Ishikawa (cell line): ENCODE measurements around the gene ABAT.

ENCODE experiments used
- CEBPB ChIP-seq: IDR thresholded peaks from 2 replicates; pipeline ENCODE4 v1.6.1; 2012
- CREB1 ChIP-seq: IDR thresholded peaks from 2 replicates; pipeline ENCODE4 v1.6.1; 2012; ENCODE audit warnings: low read depth
- EGR1 ChIP-seq: IDR thresholded peaks from 2 replicates; pipeline ENCODE4 v1.6.1; 2012
- EP300 ChIP-seq: IDR thresholded peaks from 2 replicates; pipeline ENCODE4 v1.6.1; 2012; ENCODE audit warnings: borderline replicate concordance
- FOXM1 ChIP-seq: IDR thresholded peaks from 2 replicates; pipeline ENCODE4 v1.6.1; 2012; ENCODE audit warnings: low read depth, borderline replicate concordance
- NFIC ChIP-seq: IDR thresholded peaks from 2 replicates; pipeline ENCODE4 v1.6.1; 2012
- RAD21 ChIP-seq: IDR thresholded peaks from 2 replicates; pipeline ENCODE4 v1.6.1; 2012; ENCODE audit warnings: low read depth
- TAF1 ChIP-seq: IDR thresholded peaks from 2 replicates; pipeline ENCODE4 v1.6.1; 2012; ENCODE audit warnings: low read depth, mild to moderate bottlenecking
- TCF12 ChIP-seq: IDR thresholded peaks from 2 replicates; pipeline ENCODE4 v1.6.1; 2012; ENCODE audit warnings: low read depth
- TEAD4 ChIP-seq: IDR thresholded peaks from 2 replicates; pipeline ENCODE4 v1.6.1; 2012
- YY1 ChIP-seq: IDR thresholded peaks from 2 replicates; pipeline ENCODE4 v1.6.1; 2012; ENCODE audit warnings: low read depth
- ZBTB7A ChIP-seq: IDR thresholded peaks from 2 replicates; pipeline ENCODE4 v1.6.1; 2012; ENCODE audit warnings: low read depth
- TF ChIP-seq, protein P1 (sequence below): IDR thresholded peaks from 2 replicates; pipeline ENCODE4 v1.6.1; 2012; ENCODE audit warnings: low read depth, mild to moderate bottlenecking
- TF ChIP-seq, protein P2 (sequence below): IDR thresholded peaks from 2 replicates; pipeline ENCODE4 v1.6.1; 2012
- TF ChIP-seq, protein P3 (sequence below): IDR thresholded peaks from 2 replicates; pipeline ENCODE4 v1.6.1; 2012

The ABAT gene

DNA sequence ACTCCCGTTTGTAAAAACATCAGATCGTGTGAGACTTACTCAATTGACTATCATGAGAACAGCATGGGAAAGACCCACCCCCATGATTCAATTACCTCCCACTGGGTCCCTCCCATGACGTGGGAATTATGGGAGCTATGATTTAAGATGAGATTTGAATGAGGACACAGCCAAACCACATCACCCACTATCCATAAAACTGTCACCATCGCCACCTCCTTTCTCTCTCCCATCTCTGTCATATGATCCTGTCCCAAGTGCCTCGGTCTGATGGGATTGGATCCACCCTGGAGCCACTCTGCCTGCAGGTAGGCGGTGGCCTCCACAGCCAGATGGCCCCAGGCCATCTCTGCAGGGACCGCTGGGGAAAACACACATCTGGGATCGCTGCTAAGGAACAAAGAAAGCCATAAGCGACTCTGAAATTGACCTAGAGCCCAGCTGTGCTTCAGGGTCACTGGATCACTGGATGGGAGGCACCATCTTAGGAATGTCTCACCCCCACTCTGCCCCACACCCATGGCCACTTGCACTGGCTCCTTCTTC lies 61.8 kb downstream of the ABAT start:
- TF ChIP-seq ZBTB7A (no peak), TAF1 (no peak), YY1 (no peak), TEAD4 (no peak), CREB1 (no peak), TCF12 (no peak), EGR1 (no peak), NFIC (no peak), CEBPB (no peak), FOXM1 (no peak), EP300 (no peak), RAD21 (no peak)
- TF ChIP-seq, protein P1, sequence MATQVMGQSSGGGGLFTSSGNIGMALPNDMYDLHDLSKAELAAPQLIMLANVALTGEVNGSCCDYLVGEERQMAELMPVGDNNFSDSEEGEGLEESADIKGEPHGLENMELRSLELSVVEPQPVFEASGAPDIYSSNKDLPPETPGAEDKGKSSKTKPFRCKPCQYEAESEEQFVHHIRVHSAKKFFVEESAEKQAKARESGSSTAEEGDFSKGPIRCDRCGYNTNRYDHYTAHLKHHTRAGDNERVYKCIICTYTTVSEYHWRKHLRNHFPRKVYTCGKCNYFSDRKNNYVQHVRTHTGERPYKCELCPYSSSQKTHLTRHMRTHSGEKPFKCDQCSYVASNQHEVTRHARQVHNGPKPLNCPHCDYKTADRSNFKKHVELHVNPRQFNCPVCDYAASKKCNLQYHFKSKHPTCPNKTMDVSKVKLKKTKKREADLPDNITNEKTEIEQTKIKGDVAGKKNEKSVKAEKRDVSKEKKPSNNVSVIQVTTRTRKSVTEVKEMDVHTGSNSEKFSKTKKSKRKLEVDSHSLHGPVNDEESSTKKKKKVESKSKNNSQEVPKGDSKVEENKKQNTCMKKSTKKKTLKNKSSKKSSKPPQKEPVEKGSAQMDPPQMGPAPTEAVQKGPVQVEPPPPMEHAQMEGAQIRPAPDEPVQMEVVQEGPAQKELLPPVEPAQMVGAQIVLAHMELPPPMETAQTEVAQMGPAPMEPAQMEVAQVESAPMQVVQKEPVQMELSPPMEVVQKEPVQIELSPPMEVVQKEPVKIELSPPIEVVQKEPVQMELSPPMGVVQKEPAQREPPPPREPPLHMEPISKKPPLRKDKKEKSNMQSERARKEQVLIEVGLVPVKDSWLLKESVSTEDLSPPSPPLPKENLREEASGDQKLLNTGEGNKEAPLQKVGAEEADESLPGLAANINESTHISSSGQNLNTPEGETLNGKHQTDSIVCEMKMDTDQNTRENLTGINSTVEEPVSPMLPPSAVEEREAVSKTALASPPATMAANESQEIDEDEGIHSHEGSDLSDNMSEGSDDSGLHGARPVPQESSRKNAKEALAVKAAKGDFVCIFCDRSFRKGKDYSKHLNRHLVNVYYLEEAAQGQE = no peak
- TF ChIP-seq, protein P2, sequence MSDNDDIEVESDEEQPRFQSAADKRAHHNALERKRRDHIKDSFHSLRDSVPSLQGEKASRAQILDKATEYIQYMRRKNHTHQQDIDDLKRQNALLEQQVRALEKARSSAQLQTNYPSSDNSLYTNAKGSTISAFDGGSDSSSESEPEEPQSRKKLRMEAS = no peak
- TF ChIP-seq, protein P3, sequence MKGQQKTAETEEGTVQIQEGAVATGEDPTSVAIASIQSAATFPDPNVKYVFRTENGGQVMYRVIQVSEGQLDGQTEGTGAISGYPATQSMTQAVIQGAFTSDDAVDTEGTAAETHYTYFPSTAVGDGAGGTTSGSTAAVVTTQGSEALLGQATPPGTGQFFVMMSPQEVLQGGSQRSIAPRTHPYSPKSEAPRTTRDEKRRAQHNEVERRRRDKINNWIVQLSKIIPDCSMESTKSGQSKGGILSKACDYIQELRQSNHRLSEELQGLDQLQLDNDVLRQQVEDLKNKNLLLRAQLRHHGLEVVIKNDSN = no peak

DNA sequence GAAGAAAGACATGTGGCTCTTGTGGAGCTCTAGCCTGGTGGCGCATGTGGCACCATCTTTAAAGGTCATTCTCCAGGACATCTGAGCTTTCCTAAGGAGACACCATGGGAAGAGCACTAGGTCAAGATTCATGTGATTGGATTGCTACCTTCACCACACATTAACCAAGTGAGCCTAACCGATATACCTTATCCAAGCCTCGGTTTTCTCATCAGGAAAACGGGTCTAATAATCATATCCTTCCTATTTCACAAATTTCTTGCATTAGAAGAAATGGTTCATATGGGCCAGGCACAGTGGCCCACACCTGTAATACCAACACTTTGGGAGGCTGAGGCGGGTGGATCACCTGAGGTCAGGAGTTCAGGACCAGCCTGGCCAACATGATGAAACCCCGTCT lies 64.7 kb downstream of the ABAT start:
- TF ChIP-seq CEBPB (no peak), YY1 (no peak), TCF12 (no peak), FOXM1 (no peak), TEAD4 (no peak)
- TF ChIP-seq, protein P1 = no peak

DNA sequence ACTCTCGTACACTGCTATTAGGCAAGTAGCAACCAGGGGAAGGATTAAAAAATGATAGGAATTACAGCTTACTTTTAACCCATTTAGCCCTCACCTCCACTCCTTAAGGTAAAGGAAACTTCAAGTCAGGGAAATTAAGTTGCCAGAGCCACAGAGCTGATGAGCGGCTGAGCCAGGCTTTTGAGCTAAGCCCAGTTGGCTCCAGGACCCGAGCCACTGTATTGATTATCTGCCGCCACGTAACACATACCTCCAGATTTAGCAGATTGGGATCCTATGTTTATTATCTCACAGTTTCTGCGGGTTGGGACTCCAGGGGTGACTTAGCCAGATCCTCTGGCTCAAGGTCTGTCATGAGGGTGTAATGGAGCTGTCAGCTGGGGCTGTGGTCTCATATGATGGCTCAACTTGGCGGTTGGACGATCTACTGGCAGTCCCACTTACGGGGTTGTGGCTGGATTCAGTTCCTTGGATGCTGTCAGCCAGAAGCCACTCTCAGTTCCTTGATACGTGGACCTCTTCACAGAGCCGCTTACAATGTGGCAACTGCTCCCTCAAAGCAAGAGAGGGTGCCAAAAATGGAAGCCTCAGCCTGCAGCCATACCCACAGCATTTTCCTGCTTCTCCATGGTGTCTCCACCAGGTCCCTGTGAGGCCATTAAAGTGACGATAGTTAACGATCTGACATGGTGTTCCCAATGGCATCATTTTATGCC lies 65.7 kb downstream of the ABAT start:
- TF ChIP-seq YY1 = no peak
- TF ChIP-seq EGR1 = no peak
- TF ChIP-seq EP300 = no peak
- TF ChIP-seq, protein P3 = no peak
- TF ChIP-seq FOXM1 = no peak
- no peak for TF ChIP-seq CEBPB
- TF ChIP-seq TAF1 = no peak
- no peak for TF ChIP-seq TCF12

DNA sequence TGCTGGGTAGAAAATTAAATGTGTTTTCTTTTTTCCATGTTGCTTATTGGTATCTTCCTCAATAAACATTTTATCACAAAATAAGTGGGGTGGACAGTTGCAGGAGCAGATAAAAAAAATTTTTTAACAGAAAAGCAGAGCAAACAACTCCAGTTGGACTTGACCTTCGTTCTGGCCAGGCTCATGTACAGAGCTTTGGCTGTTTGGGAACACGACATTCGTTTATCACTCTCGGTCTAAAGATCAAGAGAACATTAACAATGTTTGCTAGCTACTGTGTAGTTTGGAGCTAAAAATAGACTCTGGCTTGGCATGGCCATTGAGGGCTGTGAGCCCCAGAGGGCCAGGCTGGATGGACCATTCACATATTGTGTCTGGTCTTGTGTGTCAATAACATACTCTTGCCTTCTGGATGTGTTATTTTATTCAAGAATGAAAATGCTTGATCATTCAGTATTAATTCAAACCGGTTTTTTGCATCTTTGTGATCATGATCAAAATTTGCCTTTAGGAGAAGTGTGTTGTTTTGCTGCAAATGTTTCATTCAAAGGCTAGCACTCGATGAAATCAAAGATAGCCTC lies 66.4 kb downstream of the ABAT start:
- no peak for TF ChIP-seq ZBTB7A
- TF ChIP-seq, protein P3 = no peak
- TF ChIP-seq TAF1 = no peak
- no peak for TF ChIP-seq TCF12
- no peak for TF ChIP-seq NFIC
- no peak for TF ChIP-seq CREB1
- no peak for TF ChIP-seq RAD21
- TF ChIP-seq, protein P2 = no peak
- TF ChIP-seq EP300 = no peak
- TF ChIP-seq, protein P1 = no peak
- TF ChIP-seq YY1 = no peak
- TF ChIP-seq CEBPB = no peak
- TF ChIP-seq FOXM1 = no peak
- no peak for TF ChIP-seq TEAD4
- no peak for TF ChIP-seq EGR1
